Measurements from ENCODE around the gene DAAM2.
A peak's percentile ranks its signal among the peaks of the same experiment; 100 is the strongest.

DAAM2 gene

DNA sequence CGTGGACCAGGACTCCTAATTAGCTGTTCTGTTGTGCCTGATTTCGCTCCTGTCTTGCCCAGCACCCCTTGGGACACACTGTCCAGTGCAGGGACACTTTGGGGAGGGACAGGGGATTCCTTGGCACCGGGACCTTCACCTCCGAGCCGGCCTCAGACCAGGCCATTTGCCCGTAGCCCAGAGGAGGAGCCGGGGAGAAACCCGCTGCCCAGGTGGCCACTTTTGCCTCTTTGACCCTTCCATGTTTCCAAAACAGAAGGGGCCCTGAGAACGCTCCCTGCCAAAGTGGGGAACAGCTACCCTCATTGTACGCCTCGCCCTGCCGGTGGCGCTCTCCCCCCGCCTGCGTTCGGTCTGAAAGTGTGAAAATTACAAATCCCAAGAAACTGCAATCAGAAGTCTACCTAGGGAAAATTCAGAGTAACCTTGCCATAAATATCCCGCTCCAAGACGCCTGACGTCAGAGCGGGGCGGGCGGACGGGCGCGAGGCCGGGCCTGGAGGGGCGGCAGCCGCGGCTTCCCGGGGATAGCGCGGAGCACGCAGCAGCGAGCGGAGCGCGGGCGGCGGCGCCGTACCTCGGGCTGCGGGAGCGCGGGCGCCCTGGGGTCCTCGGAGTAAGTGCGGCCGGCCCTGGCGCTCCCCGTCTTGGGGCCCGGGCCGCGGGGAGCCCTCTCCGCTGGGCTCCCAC, at the start of gene DAAM2:
DAAM2 (plus strand) TSS at position 527 of the 690 bp plus-strand sequence. CDS start 63,927 bp downstream, outside the sequence.
- peak; percentile 22 for DNase-seq

DNA sequence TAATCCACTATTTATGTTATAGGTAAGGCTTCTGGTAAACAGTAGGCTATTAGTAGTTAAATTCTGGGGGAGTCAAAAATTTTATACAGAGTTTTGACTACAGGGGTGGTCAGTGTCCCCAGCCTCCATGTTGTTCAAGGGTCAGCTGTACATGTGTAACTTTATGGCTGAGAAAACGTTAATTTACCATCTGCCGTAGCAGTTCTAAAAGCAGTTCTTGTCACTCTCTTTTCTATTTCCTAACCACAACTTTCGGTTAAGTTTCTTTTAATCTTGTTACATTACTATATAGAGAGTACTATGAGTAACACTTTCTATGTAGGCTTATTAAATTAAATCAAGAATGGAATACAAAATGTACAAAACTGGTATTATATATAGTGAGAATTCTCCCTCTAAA, 45.4 kb upstream of the DAAM2 start:
- DNase-seq = no peak

DNA sequence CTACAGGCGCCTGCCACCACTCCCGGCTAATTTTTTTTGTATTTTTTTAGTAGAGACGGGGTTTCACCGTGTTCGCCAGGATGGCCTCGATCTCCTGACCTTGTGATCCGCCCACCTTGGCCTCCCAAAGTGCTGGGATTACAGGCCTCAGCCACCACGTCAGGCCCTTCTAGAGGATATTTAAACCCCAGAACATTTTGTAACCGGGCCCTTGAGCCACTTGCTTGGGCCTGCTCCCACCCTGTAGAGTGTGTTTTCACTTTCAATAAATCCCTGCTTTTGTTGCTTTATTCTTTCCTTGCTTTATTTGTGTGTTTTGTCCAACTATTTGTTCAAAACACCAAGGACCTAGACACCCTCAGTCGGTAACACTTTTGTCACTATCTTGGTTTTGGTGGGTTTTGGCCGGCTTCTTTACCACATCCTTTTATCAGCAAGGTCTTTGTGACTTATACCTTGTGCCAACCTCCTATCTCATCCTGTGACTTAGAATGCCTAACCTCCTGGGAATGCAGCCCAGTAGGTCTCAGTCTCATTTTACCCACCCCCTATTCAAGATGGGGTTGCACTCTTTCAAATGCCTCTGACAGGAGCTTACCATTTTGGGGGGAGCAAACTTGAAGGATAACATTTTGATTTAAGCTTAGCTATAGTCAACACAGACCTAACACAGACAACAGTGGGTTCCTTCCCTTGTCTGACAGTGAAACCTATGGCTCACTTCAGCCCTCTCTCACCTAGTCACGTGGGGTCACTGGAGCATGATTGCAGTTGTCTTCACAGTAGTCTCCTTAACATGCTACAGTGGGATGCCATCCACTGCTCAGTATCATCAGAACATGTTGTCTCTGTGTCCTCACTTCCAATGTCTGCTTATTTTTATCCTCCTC, 39.1 kb upstream of the DAAM2 start:
- DNase-seq = no peak

DNA sequence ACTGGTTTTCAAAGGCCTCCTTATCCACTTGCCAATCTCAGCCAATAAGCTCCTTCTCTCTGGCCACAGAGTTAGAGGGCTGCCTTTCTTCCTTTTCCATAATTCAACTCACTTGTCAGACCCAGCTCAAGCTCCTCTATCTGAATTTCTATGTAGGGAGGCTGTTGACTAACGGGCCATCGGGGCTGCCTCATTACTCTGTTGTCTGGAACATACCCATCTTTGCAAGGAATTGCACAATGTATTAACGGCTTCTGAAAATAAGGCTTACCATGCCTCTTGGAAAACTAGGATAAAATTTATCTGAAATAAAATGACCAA, 38.5 kb upstream of the DAAM2 start:
- DNase-seq = no peak

DNA sequence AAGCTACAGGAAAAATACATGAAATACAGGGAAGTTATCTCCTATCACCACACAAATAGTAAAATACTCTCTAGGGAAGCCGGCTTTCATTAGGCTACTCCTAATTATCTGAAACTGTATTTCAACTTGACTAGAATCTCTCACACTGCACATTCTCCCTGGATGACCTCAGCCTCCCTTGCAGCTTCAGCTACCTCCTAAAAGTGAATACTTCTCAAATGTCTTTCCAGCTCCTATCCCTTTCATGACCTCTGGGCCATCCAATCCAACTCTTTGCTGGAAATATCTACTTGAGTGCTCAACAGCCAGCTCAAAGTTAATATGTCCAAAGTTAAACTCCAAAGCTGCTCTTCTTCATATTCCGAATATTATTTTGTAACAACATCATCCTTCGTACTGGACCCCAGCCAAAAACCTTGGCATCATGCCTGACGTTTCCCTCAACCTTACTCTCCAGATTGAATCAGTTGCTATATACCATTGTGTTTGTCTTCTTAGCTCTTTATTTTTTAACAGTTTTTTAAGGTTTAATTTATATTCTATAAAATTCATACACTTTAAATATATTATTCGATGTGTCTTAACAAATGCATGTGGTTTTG, 37.6 kb upstream of the DAAM2 start:
- no peak for DNase-seq

DNA sequence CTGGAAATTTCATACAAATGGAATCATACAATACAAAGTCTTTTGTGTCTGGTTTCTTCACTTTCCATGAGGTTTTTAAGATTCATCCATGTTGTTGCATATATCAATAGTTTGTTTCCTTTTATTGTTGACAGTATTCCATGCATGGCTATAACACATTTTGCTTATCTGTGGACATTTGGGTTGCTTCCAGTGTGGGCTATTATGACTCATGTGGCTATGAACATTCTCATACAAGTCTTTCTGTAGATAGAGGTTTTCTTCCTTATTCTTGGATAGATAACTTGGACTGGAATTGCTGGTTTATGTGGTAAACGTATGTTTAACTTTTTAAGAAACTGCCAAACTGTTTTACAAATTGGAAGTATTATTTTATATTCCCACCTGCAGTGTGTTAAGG, 36.9 kb upstream of the DAAM2 start:
- DNase-seq = no peak

DNA sequence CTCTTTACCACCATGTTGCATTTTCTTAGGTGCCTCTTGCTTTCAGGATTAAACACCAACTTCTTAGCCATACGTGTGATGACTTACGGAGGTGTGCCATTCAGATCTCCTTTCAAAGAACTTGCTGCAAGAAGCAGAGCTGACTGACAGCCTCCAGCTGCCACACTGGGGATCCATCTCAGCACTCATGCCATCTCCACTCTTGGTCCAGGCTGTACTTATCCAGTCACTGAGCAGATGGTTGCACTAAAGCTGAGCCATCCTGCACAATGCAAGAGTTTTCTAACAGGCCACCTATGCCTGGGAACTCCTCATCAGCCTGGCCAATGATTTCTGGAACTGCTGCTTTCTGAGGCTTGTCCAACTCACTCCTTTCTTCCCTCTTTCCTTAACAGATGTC, 35.6 kb upstream of the DAAM2 start:
- DNase-seq = no peak

DNA sequence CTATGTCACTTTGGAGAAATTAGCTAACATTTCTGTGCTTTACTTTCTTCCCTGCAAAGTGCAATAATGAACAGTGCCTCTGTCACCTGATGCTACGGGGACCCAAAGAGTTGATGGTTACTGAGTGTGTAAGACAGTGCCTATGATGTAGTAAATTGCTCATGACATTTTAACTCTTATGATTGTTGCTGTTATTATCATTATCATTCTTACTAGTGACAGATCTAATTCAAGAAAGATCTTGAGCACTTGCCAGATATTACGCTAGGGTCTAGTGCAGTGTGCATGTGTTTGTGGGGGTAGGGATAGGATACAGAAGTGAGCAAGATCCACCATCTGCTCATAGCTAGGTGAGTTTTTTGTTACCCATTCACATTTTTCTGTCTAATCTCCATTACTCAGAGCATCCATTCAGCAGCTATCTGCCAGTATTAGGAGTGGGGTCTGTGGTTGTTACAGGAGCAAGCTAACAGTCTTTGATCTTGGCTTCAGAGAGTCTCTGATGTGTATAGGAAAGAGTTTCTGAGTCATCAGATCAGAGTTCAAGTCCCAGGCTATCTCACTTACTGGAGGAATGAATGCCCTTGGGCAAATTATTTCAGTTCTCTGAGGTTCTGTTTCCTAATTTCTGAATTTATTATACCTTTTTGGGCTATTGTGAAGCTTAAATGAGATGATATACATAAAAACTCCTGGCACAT, 33.1 kb upstream of the DAAM2 start:
- DNase-seq = no peak

DNA sequence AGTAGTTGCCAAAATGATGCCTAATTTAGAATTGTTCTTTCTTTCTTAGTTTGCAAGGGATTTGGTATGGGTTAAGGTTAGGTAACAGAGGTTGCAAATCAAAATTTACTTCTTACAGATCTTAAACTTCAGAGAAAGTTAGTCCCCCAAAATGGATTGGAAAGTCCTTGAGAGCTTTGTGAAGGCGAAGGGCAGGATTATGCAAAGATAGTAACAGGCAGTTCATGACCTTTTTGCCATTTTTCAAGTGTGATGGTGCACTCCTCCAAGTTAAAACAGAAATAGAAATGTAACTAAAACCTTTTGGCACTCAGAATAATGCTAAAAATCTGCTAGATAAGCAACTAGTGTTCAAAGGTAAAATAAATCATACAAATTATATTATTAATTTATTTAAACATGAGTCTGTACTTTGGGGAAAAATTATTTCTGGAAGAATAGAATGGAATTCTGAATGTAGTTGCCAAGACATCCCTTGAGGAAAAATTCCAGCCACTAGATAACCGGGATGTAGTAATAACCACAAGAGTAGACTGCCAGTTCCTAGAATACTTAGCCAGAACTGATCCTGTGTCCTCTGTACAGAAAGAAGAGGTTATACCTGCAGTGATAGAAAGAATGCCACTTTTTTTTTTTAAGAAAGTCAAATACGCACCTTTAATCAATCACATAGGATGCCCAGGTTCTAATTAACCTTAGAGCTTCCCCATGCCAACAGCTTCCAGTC, 31.8 kb upstream of the DAAM2 start:
- no peak for DNase-seq

DNA sequence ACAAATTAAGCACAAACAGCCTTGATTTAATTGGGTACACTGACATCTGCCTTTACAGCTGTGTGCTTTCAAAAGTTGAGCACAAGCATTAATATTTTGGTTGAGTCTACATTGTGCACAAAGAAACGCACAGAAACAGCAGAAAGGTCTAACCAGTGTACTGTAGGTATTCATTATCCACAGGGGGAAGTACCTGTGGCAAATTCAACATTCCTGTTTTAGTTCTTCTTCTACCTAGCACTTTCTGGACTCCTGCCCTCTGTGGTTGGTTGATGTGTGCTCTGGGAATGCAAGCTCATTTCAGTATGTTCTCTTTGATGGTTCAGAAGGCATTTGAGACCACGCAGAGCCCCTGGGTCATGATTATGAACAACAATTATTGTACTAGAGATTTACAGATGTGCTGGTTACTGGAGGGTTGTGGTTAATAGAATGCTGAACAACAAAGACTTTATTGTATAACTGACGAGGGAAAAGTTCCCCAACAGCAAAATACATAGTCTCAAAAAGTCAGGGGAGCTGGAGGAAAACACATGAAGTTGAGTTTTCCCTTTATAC, 26.6 kb upstream of the DAAM2 start:
- DNase-seq = no peak

DNA sequence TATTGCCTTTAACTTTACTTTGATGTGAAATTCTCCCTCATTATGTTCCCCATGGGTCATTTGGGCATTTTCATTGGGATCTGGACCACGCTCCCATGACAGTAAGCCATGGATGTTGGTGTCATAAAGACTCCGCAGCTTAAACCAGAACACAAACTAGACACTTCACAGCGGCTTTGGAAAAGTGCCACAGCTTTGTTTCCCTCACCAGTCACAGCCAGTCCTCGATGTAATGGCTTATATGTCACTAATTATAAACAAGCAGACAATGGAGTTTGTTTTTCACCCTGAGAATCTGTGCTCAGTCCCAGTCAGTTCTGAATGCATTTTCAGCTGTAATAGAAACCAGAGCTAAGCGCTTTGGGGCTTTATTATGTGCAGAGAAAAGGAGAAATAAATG, 23.2 kb upstream of the DAAM2 start:
- DNase-seq = no peak

DNA sequence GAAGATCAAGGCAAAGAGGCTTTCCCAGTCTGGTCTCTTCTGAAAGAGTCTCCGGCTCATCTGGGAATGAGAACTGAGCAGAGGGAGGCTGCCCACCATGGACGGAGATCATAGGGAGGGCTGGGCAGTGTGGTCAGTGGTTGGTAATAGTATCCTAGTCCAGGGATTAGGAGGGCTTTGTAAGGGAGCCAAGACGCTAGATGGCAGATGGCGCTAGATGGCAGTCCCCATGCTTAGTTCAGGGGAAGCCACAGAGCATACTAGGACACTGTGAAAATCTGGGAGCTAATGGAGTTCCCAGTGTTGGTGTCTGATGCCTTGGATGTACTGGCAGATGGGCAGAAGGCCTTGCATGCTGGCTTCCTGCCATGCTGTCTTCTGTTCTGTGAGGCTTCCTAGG, 21.7 kb upstream of the DAAM2 start:
- no peak for DNase-seq

DNA sequence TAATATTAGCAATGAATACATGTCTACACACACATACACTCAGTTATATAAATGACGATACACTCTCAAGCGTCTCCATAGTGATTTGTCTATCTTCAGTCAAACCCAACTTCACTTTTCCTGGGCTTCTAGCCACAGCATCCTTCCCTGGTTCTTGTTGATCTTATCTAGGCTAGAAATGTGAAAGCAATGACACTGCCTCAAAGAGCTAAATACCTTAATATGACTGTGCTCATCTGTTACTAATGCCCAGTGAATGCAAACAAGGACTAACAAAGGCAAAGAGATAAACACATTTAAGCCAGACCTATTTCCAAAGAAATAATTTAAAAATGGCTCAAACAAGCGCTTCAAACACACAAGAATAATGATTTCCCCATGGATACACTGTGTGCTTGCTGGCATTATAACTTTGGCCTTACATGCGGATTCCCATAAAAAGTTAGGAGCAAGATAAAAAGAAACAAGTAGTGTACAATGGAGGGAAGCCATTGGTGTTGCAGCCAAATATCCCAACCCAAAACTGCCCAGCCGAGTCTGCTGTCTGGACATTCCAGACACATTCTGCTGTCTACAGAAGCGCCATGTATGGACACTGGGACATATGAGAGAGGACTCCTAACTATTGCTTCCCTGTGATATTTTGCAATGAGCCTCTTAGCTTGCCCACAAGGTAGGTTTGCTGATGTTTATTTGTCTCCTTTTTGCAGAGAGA, 19.5 kb upstream of the DAAM2 start:
- no peak for DNase-seq

DNA sequence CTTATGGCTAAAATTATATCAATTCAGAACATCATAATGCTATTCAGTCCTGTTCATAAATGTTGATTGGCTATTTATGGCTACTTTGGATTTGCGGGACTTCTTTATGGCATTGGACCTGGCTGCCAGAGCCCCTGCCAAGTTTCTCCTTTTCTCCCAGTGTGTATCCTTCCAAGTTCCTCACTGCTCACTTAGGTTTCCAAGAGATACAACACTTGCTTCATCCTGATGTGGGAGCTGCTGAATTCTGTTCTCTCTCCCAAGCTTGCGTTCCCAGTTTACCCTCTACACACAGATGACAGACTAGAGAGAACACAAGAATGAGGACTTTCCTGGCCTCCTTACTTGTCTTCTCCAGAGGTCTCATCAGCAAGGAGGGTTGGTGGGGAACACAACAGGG, 18.4 kb upstream of the DAAM2 start:
- DNase-seq = no peak

DNA sequence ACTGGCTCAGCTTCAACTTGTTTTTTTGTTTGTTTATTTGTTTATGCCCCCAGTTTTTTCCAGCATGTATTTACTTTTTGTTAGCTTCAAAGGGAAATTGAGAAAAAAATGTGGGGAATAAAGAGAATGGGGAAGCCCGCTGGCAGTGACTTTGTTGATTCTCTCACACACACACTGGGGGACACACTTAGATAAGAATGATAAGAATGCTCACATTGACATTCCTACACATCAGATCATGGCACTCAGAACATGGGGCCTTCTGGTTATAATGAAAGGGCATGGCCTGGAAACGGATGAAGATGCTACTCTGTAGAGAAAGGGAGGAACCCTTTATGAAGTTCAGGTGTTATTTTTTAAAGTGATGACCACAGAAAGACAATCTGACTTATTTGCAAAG, 15.6 kb upstream of the DAAM2 start:
- no peak for DNase-seq

DNA sequence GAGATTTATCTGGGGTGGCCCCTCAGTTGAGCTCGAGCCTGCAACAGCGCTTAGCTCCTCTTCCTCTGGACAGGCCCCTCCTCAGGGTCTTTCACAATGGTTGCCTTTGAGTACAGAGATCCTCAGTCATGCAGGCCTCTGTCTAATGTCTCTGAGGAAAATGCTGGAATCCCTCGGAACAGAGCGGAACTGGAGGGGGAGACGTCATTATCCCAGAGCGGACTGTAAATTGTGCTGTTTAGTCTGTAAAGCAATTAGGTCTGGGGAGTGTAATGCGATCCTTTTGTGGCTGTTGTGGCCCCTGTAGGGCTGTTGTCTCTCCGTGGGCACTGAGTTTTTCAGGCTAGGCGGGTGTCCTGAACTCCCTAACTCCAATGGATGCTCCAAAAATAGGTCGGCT, 15.0 kb upstream of the DAAM2 start:
- DNase-seq = no peak

DNA sequence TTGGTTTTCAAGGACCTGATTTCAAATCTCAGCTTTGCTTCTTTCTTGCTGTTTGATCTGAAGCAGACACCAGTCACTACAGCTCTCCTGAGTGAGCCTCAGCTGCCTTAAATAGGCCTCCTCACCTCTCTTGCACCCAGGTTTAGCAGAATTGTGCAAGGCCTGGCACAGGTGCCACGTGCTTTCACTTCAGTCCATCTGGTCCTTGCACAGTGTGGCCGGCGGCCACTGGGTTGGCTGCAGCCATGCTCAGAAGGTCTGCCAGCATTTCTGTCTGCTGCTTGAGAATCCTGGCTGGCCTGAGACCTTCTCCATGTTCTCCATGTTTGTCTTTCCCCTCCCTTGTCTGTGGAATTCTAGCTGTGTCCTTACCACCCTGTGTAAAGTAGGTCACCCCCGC, 14.5 kb upstream of the DAAM2 start:
- DNase-seq = no peak

DNA sequence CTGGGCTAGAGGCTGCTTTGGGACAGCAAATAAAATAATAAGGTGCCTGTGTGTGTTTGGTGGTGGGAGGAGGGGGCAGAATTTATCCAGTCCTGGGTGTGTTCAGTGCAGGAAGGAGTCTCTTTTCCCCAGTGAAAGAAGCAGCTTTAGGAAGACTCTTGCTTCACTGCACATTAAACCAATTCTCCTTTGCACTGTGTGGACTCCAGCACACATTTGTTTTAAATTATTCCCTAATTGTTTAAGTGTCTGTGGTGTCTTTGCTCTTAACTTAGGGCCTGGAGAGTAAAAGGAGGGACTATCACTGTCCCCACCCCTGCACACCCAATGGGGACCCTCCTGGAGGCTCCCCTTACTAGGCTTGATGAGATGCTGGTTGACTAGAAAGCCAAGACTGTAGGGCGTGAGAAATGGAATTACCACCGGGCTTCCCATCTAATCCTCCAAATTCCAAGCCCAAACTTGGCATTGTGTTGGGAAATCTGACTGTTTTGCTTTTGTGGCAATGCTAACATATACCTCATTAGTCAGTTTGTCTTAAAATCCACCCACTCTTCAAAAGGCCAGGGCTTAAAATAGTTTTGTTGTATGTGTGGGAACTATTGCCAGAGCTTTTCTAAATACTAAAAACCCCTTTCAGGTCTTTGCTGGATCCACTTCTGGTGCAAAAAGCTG, 13.5 kb upstream of the DAAM2 start:
- DNase-seq = no peak

DNA sequence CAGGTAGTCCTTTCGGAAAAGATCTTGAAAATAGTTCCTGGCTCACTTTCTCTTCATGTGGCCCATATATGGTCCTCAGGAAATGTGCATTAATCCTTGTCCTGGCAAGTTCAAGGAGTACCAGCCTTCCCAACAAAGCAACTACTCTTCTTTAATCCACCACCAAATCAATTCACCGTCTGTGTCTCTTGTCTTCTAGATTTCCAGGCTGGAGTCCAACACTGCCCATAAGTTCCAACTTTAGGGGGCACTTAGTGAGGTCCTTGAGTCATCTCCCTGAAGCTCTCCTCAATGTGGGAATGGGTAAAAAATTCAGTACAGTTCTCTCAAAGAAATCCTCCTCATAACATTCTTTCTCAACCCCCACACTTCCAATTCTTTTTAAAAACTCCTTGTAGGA, 6.9 kb upstream of the DAAM2 start:
- DNase-seq = no peak

DNA sequence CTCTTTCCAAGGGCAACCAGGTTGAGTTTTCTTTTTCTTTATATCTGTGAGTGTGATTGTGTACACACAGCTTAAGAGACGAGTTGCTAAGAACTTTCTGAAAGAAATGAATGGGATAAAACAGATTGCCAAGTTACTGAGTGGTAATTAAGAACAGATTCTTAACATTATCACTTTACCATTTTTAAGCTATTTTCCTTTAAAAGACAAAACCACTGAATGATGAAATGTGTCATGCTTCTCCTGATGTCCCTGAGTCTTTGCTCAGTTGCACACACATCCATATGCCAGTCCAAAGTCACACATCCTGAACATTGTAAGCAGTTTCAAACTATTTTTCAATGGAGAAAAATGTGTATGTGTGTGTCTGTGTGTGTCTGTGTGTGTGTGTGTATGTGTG, 5.5 kb upstream of the DAAM2 start:
- DNase-seq = no peak

DNA sequence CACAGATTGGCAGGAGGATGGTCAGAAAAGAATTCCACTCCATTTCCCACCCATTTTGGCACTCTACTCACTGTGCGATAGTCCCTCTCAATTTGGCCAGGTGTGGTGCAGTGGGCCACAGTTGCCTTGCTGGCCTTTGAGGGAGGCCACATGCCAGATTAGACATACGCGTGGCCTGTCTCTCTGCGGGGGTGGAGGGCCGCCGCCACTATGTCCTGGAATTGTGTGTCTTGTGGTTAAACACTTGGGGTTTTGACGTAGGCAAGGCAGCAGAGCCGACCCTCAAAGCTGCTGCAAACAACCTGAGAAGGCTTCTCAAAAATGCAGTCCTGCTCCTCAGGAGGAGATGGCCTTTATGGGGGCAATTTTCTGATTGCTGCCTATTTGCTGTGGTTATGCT, 4.9 kb upstream of the DAAM2 start:
- DNase-seq = no peak

All from NCI-H1436 treated with DMSO at 0.1 percent for 48 hours (cell line).